ENCODE results near the gene ACSBG1.

GRCh38 chr15:78195735-78196201 is 38.6 kb downstream of the ACSBG1 start:
- TF ChIP-seq CTCF (IDR thresholded peaks at IDR 0.05; ENCODE audit: low read length) (peak; percentile 92), EZH2 (optimal IDR thresholded peaks at IDR 0.05; ENCODE audit: low read depth, low read length) (no peak)

Measured in MM.1S (cell line).